ENCODE data around the gene RPL7A. TPM values are rescaled to one million over a fixed set of nuclear protein-coding genes. Genes with fewer than 3 reads are reported as not detected.
"Not testable (repeated sequence)": the region's sequence is repeated elsewhere in the genome, so short reads cannot be mapped to it uniquely, and the experiment has no call there.

Gene RPL7A
- polyA plus RNA-seq, 1 experiment = 2,708 TPM

DNA sequence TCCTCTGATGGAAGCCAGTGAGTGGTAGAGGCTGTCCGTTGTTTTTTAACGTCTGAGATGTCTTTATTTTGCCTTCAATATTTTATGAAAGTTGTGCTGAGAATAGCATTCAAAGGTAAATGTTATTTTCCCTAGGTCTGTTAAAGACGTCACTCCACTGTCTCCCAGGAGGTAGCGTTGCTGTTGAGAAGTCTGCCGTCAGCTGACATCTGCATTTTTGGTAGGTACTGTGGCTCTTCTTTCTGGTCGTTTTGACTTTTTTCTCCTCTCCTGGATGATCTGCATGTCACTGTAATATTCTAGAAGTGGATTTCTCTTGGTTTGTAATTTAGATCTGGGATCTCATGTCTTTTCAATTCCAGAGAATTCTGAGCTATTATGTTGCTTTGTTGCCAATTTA, 38.4 kb upstream of the RPL7A start:
- H3K27ac ChIP-seq (ENCODE audit: low read depth, low read length) = no peak overlapping the region
- CTCF ChIA-PET = no interaction called here
- TF ChIP-seq, protein P1, sequence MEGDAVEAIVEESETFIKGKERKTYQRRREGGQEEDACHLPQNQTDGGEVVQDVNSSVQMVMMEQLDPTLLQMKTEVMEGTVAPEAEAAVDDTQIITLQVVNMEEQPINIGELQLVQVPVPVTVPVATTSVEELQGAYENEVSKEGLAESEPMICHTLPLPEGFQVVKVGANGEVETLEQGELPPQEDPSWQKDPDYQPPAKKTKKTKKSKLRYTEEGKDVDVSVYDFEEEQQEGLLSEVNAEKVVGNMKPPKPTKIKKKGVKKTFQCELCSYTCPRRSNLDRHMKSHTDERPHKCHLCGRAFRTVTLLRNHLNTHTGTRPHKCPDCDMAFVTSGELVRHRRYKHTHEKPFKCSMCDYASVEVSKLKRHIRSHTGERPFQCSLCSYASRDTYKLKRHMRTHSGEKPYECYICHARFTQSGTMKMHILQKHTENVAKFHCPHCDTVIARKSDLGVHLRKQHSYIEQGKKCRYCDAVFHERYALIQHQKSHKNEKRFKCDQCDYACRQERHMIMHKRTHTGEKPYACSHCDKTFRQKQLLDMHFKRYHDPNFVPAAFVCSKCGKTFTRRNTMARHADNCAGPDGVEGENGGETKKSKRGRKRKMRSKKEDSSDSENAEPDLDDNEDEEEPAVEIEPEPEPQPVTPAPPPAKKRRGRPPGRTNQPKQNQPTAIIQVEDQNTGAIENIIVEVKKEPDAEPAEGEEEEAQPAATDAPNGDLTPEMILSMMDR (IDR thresholded peaks at IDR 0.05; ENCODE audit: low read depth, low read length) = no peak
- peaks cover 8% of the 10 kb centered on the region for H3K27me3 ChIP-seq (ENCODE audit: control insufficient read depth, insufficient read depth, low read length)
- H3K9me3 ChIP-seq (ENCODE audit: control insufficient read depth, insufficient read depth, low read length) = no peaks in the 10 kb centered on the region; the same call in 1 of the 2 replicates
- POLR2A ChIA-PET = no interaction called here
- DNase-seq (ENCODE audit: low read depth, low spot score) = no peak
- no peak overlapping the region for H3K4me3 ChIP-seq (ENCODE audit: low read depth, low read length)

DNA sequence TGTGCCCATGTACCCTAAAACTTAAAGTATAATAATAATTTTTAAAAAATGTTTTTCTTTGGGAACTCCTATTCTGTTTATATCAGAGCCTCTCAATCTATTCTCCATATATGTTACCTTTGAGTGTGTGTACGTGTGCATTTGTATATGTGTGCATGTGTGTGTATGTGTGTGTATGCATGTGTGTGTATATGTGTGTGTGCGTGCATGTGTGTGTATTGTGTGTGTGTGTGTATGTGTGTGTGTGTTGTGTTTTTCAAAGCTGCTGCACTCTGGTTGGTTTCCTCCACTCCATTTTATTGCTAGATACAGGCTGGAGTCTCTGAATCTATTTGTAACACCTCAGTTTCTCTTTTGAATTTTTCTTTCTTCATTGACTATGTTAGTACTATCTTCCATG, 32.0 kb upstream of the RPL7A start:
- ChIA-PET CTCF (no interaction called here), POLR2A (no interaction called here)
- H3K27me3 ChIP-seq (ENCODE audit: control insufficient read depth, insufficient read depth, low read length) = peaks cover 4% of the 10 kb centered on the region
- no peak for DNase-seq (ENCODE audit: low read depth, low spot score)
- H3K9me3 ChIP-seq (ENCODE audit: control insufficient read depth, insufficient read depth, low read length) = no peaks in the 10 kb centered on the region
- TF ChIP-seq, protein P1 (IDR thresholded peaks at IDR 0.05; ENCODE audit: low read depth, low read length) = no peak
- H3K27ac ChIP-seq (ENCODE audit: low read depth, low read length) = no peak overlapping the region
- H3K4me3 ChIP-seq (ENCODE audit: low read depth, low read length) = no peak overlapping the region

DNA sequence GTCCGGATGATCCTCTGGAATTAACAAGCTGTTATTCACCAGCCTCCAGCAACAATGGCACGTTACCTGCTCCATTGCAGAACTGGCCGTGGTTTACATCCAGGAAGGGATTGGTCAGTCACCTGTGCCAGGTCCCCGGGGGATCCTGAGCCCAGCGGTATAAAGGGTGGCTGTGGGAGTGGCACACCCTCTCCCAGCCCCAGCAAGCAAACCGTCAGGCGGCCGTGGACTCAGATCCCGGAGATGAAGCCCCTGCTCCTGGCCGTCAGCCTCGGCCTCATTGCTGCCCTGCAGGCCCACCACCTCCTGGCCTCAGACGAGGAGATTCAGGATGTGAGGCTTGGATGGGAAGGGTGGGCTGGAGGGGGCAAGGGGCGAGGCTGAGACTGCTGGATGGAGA, 30.5 kb upstream of the RPL7A start:
- not testable (repeated sequence) for H3K27ac ChIP-seq (ENCODE audit: low read depth, low read length); DNase-seq (ENCODE audit: low read depth, low spot score)

DNA sequence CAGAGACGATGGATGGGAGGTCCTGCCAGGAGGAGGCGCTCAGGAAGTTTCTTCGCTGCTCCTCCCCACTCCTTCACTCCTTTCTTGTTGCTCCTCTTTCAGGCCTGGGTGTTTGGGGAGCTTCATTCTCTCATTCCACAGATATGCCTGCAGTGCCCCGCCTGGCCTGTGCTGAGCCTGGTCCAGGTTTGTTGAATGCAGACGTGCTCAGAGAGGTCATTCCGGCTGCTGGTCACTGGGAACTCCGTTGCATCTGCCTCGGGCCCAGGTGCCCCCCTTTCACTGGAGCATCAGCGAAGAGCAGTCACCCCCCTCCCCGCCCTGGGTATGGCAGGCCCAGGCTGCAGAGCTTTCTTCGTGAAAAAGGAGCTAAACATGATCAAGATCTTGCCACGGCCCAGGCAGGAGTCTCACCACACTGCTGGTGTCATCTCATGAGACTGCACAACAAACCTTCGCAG, 27.6 kb upstream of the RPL7A start:
- TF ChIP-seq, protein P1 (IDR thresholded peaks at IDR 0.05; ENCODE audit: low read depth, low read length) = no peak
- no peak overlapping the region for H3K4me3 ChIP-seq (ENCODE audit: low read depth, low read length)
- no peak overlapping the region for H3K27ac ChIP-seq (ENCODE audit: low read depth, low read length)
- H3K9me3 ChIP-seq (ENCODE audit: control insufficient read depth, insufficient read depth, low read length) = no peaks in the 10 kb centered on the region; the same call in 1 of the 2 replicates
- H3K27me3 ChIP-seq (ENCODE audit: control insufficient read depth, insufficient read depth, low read length) = peaks cover 7% of the 10 kb centered on the region
- ChIA-PET POLR2A (no interaction called here), CTCF (no interaction called here)
- no peak for DNase-seq (ENCODE audit: low read depth, low spot score)

More for the DNA sequence above, 30.5 kb upstream of the RPL7A start:
- H3K27me3 ChIP-seq (ENCODE audit: control insufficient read depth, insufficient read depth, low read length); POLR2A ChIA-PET; H3K9me3 ChIP-seq (ENCODE audit: control insufficient read depth, insufficient read depth, low read length); CTCF ChIA-PET; H3K4me3 ChIP-seq (ENCODE audit: low read depth, low read length): not testable (repeated sequence)

DNA sequence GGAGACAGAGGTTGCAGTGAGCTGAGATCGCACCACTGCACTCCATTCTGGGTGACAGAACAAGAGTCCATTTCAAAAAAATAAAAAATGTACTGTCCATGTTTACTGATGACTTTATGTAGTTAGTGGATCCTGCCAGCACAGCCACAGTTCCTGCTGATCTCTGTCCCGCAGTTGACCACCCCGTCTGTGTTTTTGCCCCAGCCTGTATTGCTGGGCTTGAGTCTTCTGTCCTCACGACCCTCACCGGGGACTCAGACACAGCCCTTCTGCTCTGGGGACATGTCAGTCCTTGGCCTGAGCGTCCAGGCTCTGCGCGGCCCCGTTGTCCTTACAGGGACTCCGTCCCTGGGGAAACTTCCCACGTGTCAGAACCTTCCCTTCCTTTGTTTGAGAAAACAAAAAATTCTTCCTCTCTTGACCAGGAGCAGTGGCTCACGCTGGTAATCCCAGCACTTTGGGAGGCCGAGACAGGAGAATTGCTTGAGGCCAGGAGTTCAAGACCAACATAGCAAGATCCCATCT, 26.5 kb upstream of the RPL7A start:
- Histone ChIP-seq H3K9me3 (ENCODE audit: control insufficient read depth, insufficient read depth, low read length) (no peaks in the 10 kb centered on the region; the same call in 1 of the 2 replicates), H3K27ac (ENCODE audit: low read depth, low read length) (no peak overlapping the region), H3K27me3 (ENCODE audit: control insufficient read depth, insufficient read depth, low read length) (peaks cover 7% of the 10 kb centered on the region), H3K4me3 (ENCODE audit: low read depth, low read length) (no peak overlapping the region)
- no peak for DNase-seq (ENCODE audit: low read depth, low spot score)
- POLR2A ChIA-PET = no interaction called here
- CTCF ChIA-PET = no interaction called here
- TF ChIP-seq, protein P1 (IDR thresholded peaks at IDR 0.05; ENCODE audit: low read depth, low read length) = no peak

Data from AG04450 (cell line).